Keratinocyte (primary cell): ENCODE results near the gene ADAM12.

Experiments used
- CTCF ChIP-seq, 3 experiments: IDR thresholded peaks in 1 of 3; conservative IDR thresholded peaks in 1 of 3; optimal IDR thresholded peaks in 1 of 3; 2 replicates in 2 of 3; 3 replicates in 1 of 3; pipeline versions ENCODE3 to v1.5.1; 2011; ENCODE audit warnings: low read length in 3 of 3, mild to moderate bottlenecking in 3 of 3, moderate library complexity in 2 of 3, control low read depth in 1 of 3, inconsistent platforms in 1 of 3; ENCODE audit not compliant: insufficient read depth in 2 of 3; ENCODE audit errors: extremely low read depth in 1 of 3
- EZH2 ChIP-seq: IDR thresholded peaks from one replicate; pipeline ENCODE4 v1.6.1; 2012; ENCODE audit warnings: inconsistent platforms, mild to moderate bottlenecking, low read length, moderate library complexity

DNA sequence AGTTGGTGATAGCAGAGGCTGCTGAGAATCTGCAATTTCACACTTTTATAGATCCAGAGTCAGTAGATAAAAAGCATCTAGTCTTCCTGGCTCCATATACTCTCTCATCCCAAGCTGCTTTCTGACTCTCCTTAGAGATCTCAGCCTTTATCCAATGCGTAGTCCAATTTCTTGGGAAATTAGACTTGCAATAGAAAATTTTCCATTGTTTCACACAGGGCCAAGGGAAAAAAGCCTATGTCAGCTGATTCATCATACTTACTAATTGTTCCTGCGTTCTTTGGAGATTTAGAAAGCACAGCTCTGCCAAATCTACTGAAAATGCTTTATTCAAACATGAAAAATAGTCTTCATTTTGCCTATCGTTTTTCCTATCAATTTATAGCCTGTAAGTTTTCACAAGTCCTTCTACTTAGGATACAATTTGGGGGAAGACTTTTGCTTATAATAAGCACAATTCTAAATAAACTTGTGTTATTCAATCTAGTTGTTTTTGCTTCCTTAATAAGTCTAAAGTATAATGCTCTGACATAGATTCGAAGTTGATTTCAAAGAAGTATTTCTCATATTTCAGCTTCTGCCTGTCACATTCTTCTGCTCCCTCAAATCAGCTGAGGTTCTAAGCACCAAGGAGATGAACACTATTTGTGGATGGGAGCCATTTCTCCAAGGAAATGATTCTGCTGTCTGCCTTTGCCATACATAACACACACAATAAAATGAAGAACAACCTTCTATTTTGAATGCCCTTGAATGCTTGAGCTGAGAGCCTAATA, 165.4 kb downstream of the ADAM12 start:
- TF ChIP-seq CTCF (optimal IDR thresholded peaks at IDR 0.05 in 1 of 3, IDR thresholded peaks at IDR 0.05 in 1 of 3, conservative IDR thresholded peaks at IDR 0.05 in 1 of 3; ENCODE audit: extremely low read depth in 1 of 3, insufficient read depth in 2 of 3, low read length in 3 of 3), result no peak
- no peak for TF ChIP-seq EZH2
